ENCODE measurements around the gene MSH4.
A peak's percentile ranks its signal among the peaks of the same experiment; 100 is the strongest.
"Not testable (repeated sequence)": the region's sequence is repeated elsewhere in the genome, so short reads cannot be mapped to it uniquely, and the experiment has no call there.

The MSH4 gene

GRCh38 chr1:75796376-75797272, at the start of gene MSH4:
MSH4 (plus strand) TSS chr1:75796882; CDS start chr1:75796986, 104 bp downstream.
- peak; percentile 45 for DNase-seq

- not testable (repeated sequence) for DNase-seq
Observed at GRCh38 chr1:75757210-75757609, 39.5 kb upstream of the MSH4 start.

- not testable (repeated sequence) for DNase-seq
Observed at GRCh38 chr1:75758543-75758942, 38.1 kb upstream of the MSH4 start.

GRCh38 chr1:75764057-75764655, 32.5 kb upstream of the MSH4 start:
- peak; percentile 45 for DNase-seq

GRCh38 chr1:75765697-75766355, 30.9 kb upstream of the MSH4 start:
- no peak for DNase-seq

- no peak for DNase-seq
Observed at GRCh38 chr1:75768016-75768415, 28.7 kb upstream of the MSH4 start.

GRCh38 chr1:75770761-75771160, 25.9 kb upstream of the MSH4 start:
- DNase-seq, result no peak

GRCh38 chr1:75771978-75772377, 24.7 kb upstream of the MSH4 start:
- no peak for DNase-seq

GRCh38 chr1:75777812-75778211, 18.9 kb upstream of the MSH4 start:
- DNase-seq, result not testable (repeated sequence)

- DNase-seq, result not testable (repeated sequence)
Observed at GRCh38 chr1:75778694-75779093, 18.0 kb upstream of the MSH4 start.

- not testable (repeated sequence) for DNase-seq
Observed at GRCh38 chr1:75780183-75780582, 16.5 kb upstream of the MSH4 start.

- DNase-seq, result not testable (repeated sequence)
Observed at GRCh38 chr1:75783920-75784319, 12.8 kb upstream of the MSH4 start.

GRCh38 chr1:75785320-75785982, 11.2 kb upstream of the MSH4 start:
- DNase-seq, result no peak

- peak; percentile 98 for DNase-seq
Observed at GRCh38 chr1:75785983-75786853, 10.5 kb upstream of the MSH4 start, which contains the start of gene RABGGTB. RABGGTB (plus strand) TSS chr1:75786256; CDS start chr1:75786272, 16 bp downstream.

- no peak for DNase-seq
Observed at GRCh38 chr1:75786901-75787493, 9.7 kb upstream of the MSH4 start.

GRCh38 chr1:75787524-75787923, 9.2 kb upstream of the MSH4 start:
- DNase-seq, result no peak

GRCh38 chr1:75789988-75790387, 6.7 kb upstream of the MSH4 start:
- no peak for DNase-seq

- peak; percentile 15 for DNase-seq
Observed at GRCh38 chr1:75791022-75791421, 5.7 kb upstream of the MSH4 start.

GRCh38 chr1:75792091-75792490, 4.6 kb upstream of the MSH4 start:
- no peak for DNase-seq

- DNase-seq, result no peak
Observed at GRCh38 chr1:75794382-75794781, 2.3 kb upstream of the MSH4 start.

GRCh38 chr1:75795703-75796193, 934 bp upstream of the MSH4 start:
- peak; percentile 45 for DNase-seq

- DNase-seq, result peak; percentile 21
Observed at GRCh38 chr1:75797273-75797588, 549 bp downstream of the MSH4 start.

Measured in OCI-M1 (cell line).